PC-9 (cell line): ENCODE data around the gene WFDC2. TPM values are rescaled to one million over a fixed set of nuclear protein-coding genes. Genes with fewer than 3 reads are reported as not detected.
A peak's percentile ranks its signal among the peaks of the same experiment; 100 is the strongest.

ENCODE experiments used
- BruUV-seq: library from RNA; stranded (reverse); fragments of 400-500 nt; replicated peaks from 2 replicates; lab custom pipeline; 2021; lab: Mats Ljungman, UMichigan
- CTCF ChIA-PET: fragments of 300-600 bp; sonication (Branson Sonifier 250); formaldehyde crosslinking; loops from one replicate; lab custom pipeline; 2022; ENCODE audit warnings: antibody characterized with exemption; lab: Charles Lee
- POLR2A ChIA-PET: fragments of 300-600 bp; sonication (Branson Sonifier 250); formaldehyde crosslinking; loops from one replicate; lab custom pipeline; 2022; ENCODE audit warnings: antibody characterized with exemption; ENCODE audit not compliant: unreplicated experiment; lab: Charles Lee
- DNase-seq, 2 experiments: peaks; one replicate each; pipeline versions ENCODE4 v3.0.0 to v3.0.0-alpha.2; 2015 to 2022; ENCODE audit warnings: mixed read lengths in 1 of 2
- H2AFZ ChIP-seq: fragments of 200-600 bp; sonication (generic); 2 replicates; pipeline ENCODE4 v1.8.1; 2017; ENCODE audit warnings: antibody characterized with exemption
- H3F3A ChIP-seq: fragments of 200-600 bp; sonication (generic); 2 replicates; pipeline ENCODE4 v1.8.1; 2017; ENCODE audit warnings: antibody characterized with exemption, mild to moderate bottlenecking, low read depth; ENCODE audit not compliant: insufficient read depth
- H3K27ac ChIP-seq: fragments of 200-600 bp; sonication (generic); 2 replicates; pipeline ENCODE4 v1.6.1; 2016; ENCODE audit warnings: mixed run types
- H3K27me3 ChIP-seq: fragments of 200-600 bp; sonication (generic); 2 replicates; pipeline ENCODE4 v1.6.1; 2016; ENCODE audit warnings: low read depth, mixed run types; ENCODE audit not compliant: insufficient read depth
- H3K36me3 ChIP-seq: fragments of 200-600 bp; sonication (generic); 2 replicates; pipeline ENCODE4 v1.6.1; 2016; ENCODE audit warnings: low read depth, mixed run types
- H3K4me1 ChIP-seq: fragments of 200-600 bp; sonication (generic); replicated peaks from 2 replicates; pipeline ENCODE4 v1.6.1; 2016; ENCODE audit warnings: mixed run types; ENCODE audit not compliant: insufficient read depth
- H3K4me2 ChIP-seq: fragments of 200-600 bp; sonication (generic); 2 replicates; pipeline ENCODE4 v1.6.1; 2017; ENCODE audit warnings: mixed run types
- H3K4me3 ChIP-seq: fragments of 200-600 bp; sonication (generic); 2 replicates; pipeline ENCODE4 v1.6.1; 2016; ENCODE audit warnings: mixed run types
- H3K79me2 ChIP-seq: fragments of 200-600 bp; sonication (generic); 2 replicates; pipeline ENCODE4 v1.6.1; 2017; ENCODE audit warnings: low read depth, mixed run types
- H3K9me2 ChIP-seq: fragments of 200-600 bp; sonication (generic); 2 replicates; pipeline ENCODE4 v1.8.1; 2017; ENCODE audit warnings: mild to moderate bottlenecking; ENCODE audit not compliant: insufficient read depth
- H3K9me3 ChIP-seq: fragments of 200-600 bp; sonication (generic); 2 replicates; pipeline ENCODE4 v1.8.1; 2016; ENCODE audit warnings: low read depth; ENCODE audit not compliant: insufficient read depth
- H4K20me1 ChIP-seq: fragments of 200-600 bp; sonication (generic); 2 replicates; pipeline ENCODE4 v1.8.1; 2017; ENCODE audit not compliant: insufficient read depth
- EZH2 ChIP-seq: fragments of 200-600 bp; sonication (generic); IDR thresholded peaks from 2 replicates; pipeline ENCODE4 v1.8.0; 2017; ENCODE audit warnings: antibody characterized with exemption, low read depth
- intact Hi-C: fragments of 100-400 bp; cut with micrococcal nuclease; formaldehyde crosslinking; loops from one replicate; pipeline ENCODE4 v1.10.0; 2022; ENCODE audit not compliant: unreplicated experiment
- total RNA-seq: library from RNA; stranded (reverse); gene quantifications from 2 replicates; pipeline ENCODE4 v1.2.3, GENCODE V29; 2021
- TF ChIP-seq, protein P1 (sequence below): fragments of 200-600 bp; sonication (generic); conservative IDR thresholded peaks from 2 replicates; pipeline ENCODE4 v1.6.1; 2017; ENCODE audit warnings: mixed run types, antibody characterized with exemption, mild to moderate bottlenecking, moderate library complexity

Gene WFDC2
- total RNA-seq, 1 experiment from 2014 or later, result 159 TPM

GRCh38 chr20:45444050-45444449 is 25.5 kb upstream of the WFDC2 start:
- H3K4me2 ChIP-seq, result peak overlapping the region; percentile 32; the same call in 1 of the 2 replicates
- CTCF ChIA-PET, result no interaction called here
- H3K4me1 ChIP-seq, result peaks cover 41% of the 10 kb centered on the region
- no peak overlapping the region for H2AFZ ChIP-seq
- TF ChIP-seq, protein P1, sequence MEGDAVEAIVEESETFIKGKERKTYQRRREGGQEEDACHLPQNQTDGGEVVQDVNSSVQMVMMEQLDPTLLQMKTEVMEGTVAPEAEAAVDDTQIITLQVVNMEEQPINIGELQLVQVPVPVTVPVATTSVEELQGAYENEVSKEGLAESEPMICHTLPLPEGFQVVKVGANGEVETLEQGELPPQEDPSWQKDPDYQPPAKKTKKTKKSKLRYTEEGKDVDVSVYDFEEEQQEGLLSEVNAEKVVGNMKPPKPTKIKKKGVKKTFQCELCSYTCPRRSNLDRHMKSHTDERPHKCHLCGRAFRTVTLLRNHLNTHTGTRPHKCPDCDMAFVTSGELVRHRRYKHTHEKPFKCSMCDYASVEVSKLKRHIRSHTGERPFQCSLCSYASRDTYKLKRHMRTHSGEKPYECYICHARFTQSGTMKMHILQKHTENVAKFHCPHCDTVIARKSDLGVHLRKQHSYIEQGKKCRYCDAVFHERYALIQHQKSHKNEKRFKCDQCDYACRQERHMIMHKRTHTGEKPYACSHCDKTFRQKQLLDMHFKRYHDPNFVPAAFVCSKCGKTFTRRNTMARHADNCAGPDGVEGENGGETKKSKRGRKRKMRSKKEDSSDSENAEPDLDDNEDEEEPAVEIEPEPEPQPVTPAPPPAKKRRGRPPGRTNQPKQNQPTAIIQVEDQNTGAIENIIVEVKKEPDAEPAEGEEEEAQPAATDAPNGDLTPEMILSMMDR, result no peak
- DNase-seq, result no peak
- H3F3A ChIP-seq, result peaks cover 10% of the 10 kb centered on the region; the same call in 1 of the 2 replicates
- intact Hi-C loops, result no loop called here
- H3K36me3 ChIP-seq, result no peaks in the 10 kb centered on the region
- no TSS peak for BruUV-seq
- H3K4me3 ChIP-seq, result no peak overlapping the region
- H4K20me1 ChIP-seq, result no peaks in the 10 kb centered on the region
- H3K27me3 ChIP-seq, result no peaks in the 10 kb centered on the region
- peaks cover 2% of the 10 kb centered on the region; the same call in 1 of the 2 replicates for H3K9me2 ChIP-seq
- POLR2A ChIA-PET, result interaction anchor here (0.7 kb wide), 1 partner anchor 75 kb away, joined by 5 read pairs; no protein-coding TSS in a partner anchor
- H3K79me2 ChIP-seq, result no peaks in the 10 kb centered on the region
- H3K27ac ChIP-seq, result no peak overlapping the region
- H3K9me3 ChIP-seq, result no peaks in the 10 kb centered on the region

DNA sequence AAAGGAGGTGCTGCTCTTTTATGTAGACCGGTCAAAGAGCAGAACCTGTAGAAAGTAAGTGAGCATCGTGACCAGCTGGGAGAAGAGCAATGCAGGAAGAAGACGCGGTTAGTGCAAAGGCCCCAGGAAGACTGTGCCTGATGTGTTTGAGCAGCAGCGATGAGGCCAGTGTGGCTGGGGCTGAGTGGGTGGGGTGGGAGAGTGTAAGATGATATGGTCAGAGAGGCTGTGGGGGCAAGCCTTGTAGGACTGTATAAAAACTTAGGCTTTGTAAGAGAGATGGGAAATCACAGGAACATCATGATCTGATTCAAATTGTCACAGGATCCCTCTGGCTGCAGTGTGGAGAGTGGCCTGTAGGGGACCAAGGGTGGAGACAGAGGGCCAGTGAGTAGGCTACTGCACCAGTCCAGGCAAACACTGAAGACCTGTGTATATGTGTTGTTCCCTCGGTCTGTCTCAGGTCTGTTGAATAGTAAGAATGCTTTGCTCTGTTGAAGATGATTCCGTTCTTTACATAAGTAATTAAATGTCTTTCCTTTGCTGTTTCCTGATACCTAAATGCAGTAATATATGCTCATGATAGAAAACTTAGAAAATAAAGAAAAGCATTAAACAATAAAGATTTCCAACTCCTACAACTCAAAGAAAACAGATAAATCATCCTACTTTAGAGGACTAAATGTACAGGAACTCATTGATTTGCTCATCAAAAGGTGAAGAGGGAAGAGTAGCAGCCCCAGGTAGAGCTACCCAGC is 23.6 kb upstream of the WFDC2 start:
- no peak overlapping the region for H3K4me2 ChIP-seq
- no peaks in the 10 kb centered on the region for H3K27me3 ChIP-seq
- TF ChIP-seq, protein P1, result peak; percentile 79
- no peak for TF ChIP-seq EZH2
- no peaks in the 10 kb centered on the region for H3K36me3 ChIP-seq
- no peak overlapping the region for H2AFZ ChIP-seq
- peaks cover 10% of the 10 kb centered on the region; the same call in 1 of the 2 replicates for H3F3A ChIP-seq
- POLR2A ChIA-PET, result no interaction called here
- no peaks in the 10 kb centered on the region for H4K20me1 ChIP-seq
- peak in 1 of 2 experiments; percentile 31 for DNase-seq
- no peaks in the 10 kb centered on the region for H3K79me2 ChIP-seq
- peaks cover 39% of the 10 kb centered on the region for H3K4me1 ChIP-seq
- no peak overlapping the region for H3K27ac ChIP-seq
- no peaks in the 10 kb centered on the region for H3K9me3 ChIP-seq
- H3K9me2 ChIP-seq, result no peaks in the 10 kb centered on the region; the same call in none of the 2 replicates
- CTCF ChIA-PET, result interaction anchor here (0.6 to 0.9 kb wide), 2 partner anchors 10 to 112 kb away, joined by 3 to 4 read pairs; no protein-coding TSS in a partner anchor
- no peak overlapping the region for H3K4me3 ChIP-seq
- BruUV-seq, result no TSS peak
- intact Hi-C loops, result no loop called here

GRCh38 chr20:45448270-45448669 is 21.3 kb upstream of the WFDC2 start:
- no peaks in the 10 kb centered on the region for H4K20me1 ChIP-seq
- H3K4me3 ChIP-seq, result no peak overlapping the region
- no peaks in the 10 kb centered on the region for H3K27me3 ChIP-seq
- no peaks in the 10 kb centered on the region; the same call in 1 of the 2 replicates for H3K9me2 ChIP-seq
- TF ChIP-seq, protein P1, result no peak
- no peak for TF ChIP-seq EZH2
- CTCF ChIA-PET, result no interaction called here
- no peak overlapping the region for H3K4me2 ChIP-seq
- intact Hi-C loops, result no loop called here
- no TSS peak for BruUV-seq
- no peaks in the 10 kb centered on the region for H3K9me3 ChIP-seq
- H3K27ac ChIP-seq, result no peak overlapping the region
- peaks cover 10% of the 10 kb centered on the region; the same call in 1 of the 2 replicates for H3F3A ChIP-seq
- DNase-seq, result no peak
- H3K4me1 ChIP-seq, result peaks cover 26% of the 10 kb centered on the region
- no peaks in the 10 kb centered on the region for H3K36me3 ChIP-seq
- POLR2A ChIA-PET, result interaction anchor here (0.6 kb wide), 1 partner anchor 104 kb away, joined by 5 read pairs; no protein-coding TSS in a partner anchor
- no peak overlapping the region for H2AFZ ChIP-seq
- no peaks in the 10 kb centered on the region for H3K79me2 ChIP-seq
